PC-9 (cell line): ENCODE data around the gene DCP2. TPM values are rescaled to one million over a fixed set of nuclear protein-coding genes. Genes with fewer than 3 reads are reported as not detected.

ENCODE experiments used
- BruUV-seq: library from RNA; stranded (reverse); fragments of 400-500 nt; replicated peaks from 2 replicates; lab custom pipeline; 2021; lab: Mats Ljungman, UMichigan
- CTCF ChIA-PET: fragments of 300-600 bp; sonication (Branson Sonifier 250); formaldehyde crosslinking; loops from one replicate; lab custom pipeline; 2022; ENCODE audit warnings: antibody characterized with exemption; lab: Charles Lee
- POLR2A ChIA-PET: fragments of 300-600 bp; sonication (Branson Sonifier 250); formaldehyde crosslinking; loops from one replicate; lab custom pipeline; 2022; ENCODE audit warnings: antibody characterized with exemption; ENCODE audit not compliant: unreplicated experiment; lab: Charles Lee
- DNase-seq, 2 experiments: peaks; one replicate each; pipeline versions ENCODE4 v3.0.0 to v3.0.0-alpha.2; 2015 to 2022; ENCODE audit warnings: mixed read lengths in 1 of 2
- H2AFZ ChIP-seq: fragments of 200-600 bp; sonication (generic); 2 replicates; pipeline ENCODE4 v1.8.1; 2017; ENCODE audit warnings: antibody characterized with exemption
- H3F3A ChIP-seq: fragments of 200-600 bp; sonication (generic); 2 replicates; pipeline ENCODE4 v1.8.1; 2017; ENCODE audit warnings: antibody characterized with exemption, mild to moderate bottlenecking, low read depth; ENCODE audit not compliant: insufficient read depth
- H3K27ac ChIP-seq: fragments of 200-600 bp; sonication (generic); 2 replicates; pipeline ENCODE4 v1.6.1; 2016; ENCODE audit warnings: mixed run types
- H3K27me3 ChIP-seq: fragments of 200-600 bp; sonication (generic); 2 replicates; pipeline ENCODE4 v1.6.1; 2016; ENCODE audit warnings: low read depth, mixed run types; ENCODE audit not compliant: insufficient read depth
- H3K36me3 ChIP-seq: fragments of 200-600 bp; sonication (generic); 2 replicates; pipeline ENCODE4 v1.6.1; 2016; ENCODE audit warnings: low read depth, mixed run types
- H3K4me1 ChIP-seq: fragments of 200-600 bp; sonication (generic); replicated peaks from 2 replicates; pipeline ENCODE4 v1.6.1; 2016; ENCODE audit warnings: mixed run types; ENCODE audit not compliant: insufficient read depth
- H3K4me2 ChIP-seq: fragments of 200-600 bp; sonication (generic); 2 replicates; pipeline ENCODE4 v1.6.1; 2017; ENCODE audit warnings: mixed run types
- H3K4me3 ChIP-seq: fragments of 200-600 bp; sonication (generic); 2 replicates; pipeline ENCODE4 v1.6.1; 2016; ENCODE audit warnings: mixed run types
- H3K79me2 ChIP-seq: fragments of 200-600 bp; sonication (generic); 2 replicates; pipeline ENCODE4 v1.6.1; 2017; ENCODE audit warnings: low read depth, mixed run types
- H3K9me2 ChIP-seq: fragments of 200-600 bp; sonication (generic); 2 replicates; pipeline ENCODE4 v1.8.1; 2017; ENCODE audit warnings: mild to moderate bottlenecking; ENCODE audit not compliant: insufficient read depth
- H3K9me3 ChIP-seq: fragments of 200-600 bp; sonication (generic); 2 replicates; pipeline ENCODE4 v1.8.1; 2016; ENCODE audit warnings: low read depth; ENCODE audit not compliant: insufficient read depth
- H4K20me1 ChIP-seq: fragments of 200-600 bp; sonication (generic); 2 replicates; pipeline ENCODE4 v1.8.1; 2017; ENCODE audit not compliant: insufficient read depth
- CTCF ChIP-seq: fragments of 200-600 bp; sonication (generic); conservative IDR thresholded peaks from 2 replicates; pipeline ENCODE4 v1.6.1; 2017; ENCODE audit warnings: mixed run types, antibody characterized with exemption, mild to moderate bottlenecking, moderate library complexity
- EZH2 ChIP-seq: fragments of 200-600 bp; sonication (generic); IDR thresholded peaks from 2 replicates; pipeline ENCODE4 v1.8.0; 2017; ENCODE audit warnings: antibody characterized with exemption, low read depth
- intact Hi-C: fragments of 100-400 bp; cut with micrococcal nuclease; formaldehyde crosslinking; loops from one replicate; pipeline ENCODE4 v1.10.0; 2022; ENCODE audit not compliant: unreplicated experiment
- total RNA-seq: library from RNA; stranded (reverse); gene quantifications from 2 replicates; pipeline ENCODE4 v1.2.3, GENCODE V29; 2021

DCP2 gene
- total RNA-seq, 1 experiment from 2014 or later: 45.6 TPM

- no peak overlapping the region for H3K4me3 ChIP-seq
- BruUV-seq: no TSS peak
- ChIA-PET POLR2A (no interaction called here), CTCF (no interaction called here)
- no peaks in the 10 kb centered on the region for H3K4me1 ChIP-seq
- H3K36me3 ChIP-seq: no peaks in the 10 kb centered on the region
- peak in 1 of 2 experiments; percentile 43 for DNase-seq
- H3K27me3 ChIP-seq: no peaks in the 10 kb centered on the region
- H3K27ac ChIP-seq: no peak overlapping the region
- no peaks in the 10 kb centered on the region for H3K9me2 ChIP-seq
- H3K79me2 ChIP-seq: no peaks in the 10 kb centered on the region
- no peak overlapping the region for H2AFZ ChIP-seq
- intact Hi-C loops: loop anchor here (2.0 kb wide), 1 partner anchor 42 kb away; no protein-coding TSS in a partner anchor
- no peak overlapping the region for H3K4me2 ChIP-seq
- no peak for TF ChIP-seq EZH2
- no peaks in the 10 kb centered on the region for H3F3A ChIP-seq
- no peaks in the 10 kb centered on the region for H3K9me3 ChIP-seq
- H4K20me1 ChIP-seq: no peaks in the 10 kb centered on the region
These were observed 62.1 kb downstream of the DCP2 start for GRCh38 chr5:113038714-113039113.

- no peak overlapping the region for H3K27ac ChIP-seq
- no peak overlapping the region for H2AFZ ChIP-seq
- H3K4me3 ChIP-seq: no peak overlapping the region
- CTCF ChIA-PET: no interaction called here
- no peak for DNase-seq
- H3K9me2 ChIP-seq: no peaks in the 10 kb centered on the region
- H3K9me3 ChIP-seq: no peaks in the 10 kb centered on the region
- H3K36me3 ChIP-seq: no peaks in the 10 kb centered on the region
- no peak overlapping the region for H3K4me2 ChIP-seq
- intact Hi-C loops: loop anchor here (2.0 kb wide), 1 partner anchor 43 kb away; no protein-coding TSS in a partner anchor
- no peak for TF ChIP-seq EZH2
- TF ChIP-seq CTCF: no peak
- no peaks in the 10 kb centered on the region for H3F3A ChIP-seq
- H4K20me1 ChIP-seq: no peaks in the 10 kb centered on the region
- BruUV-seq: no TSS peak
- no peaks in the 10 kb centered on the region for H3K79me2 ChIP-seq
- POLR2A ChIA-PET: no interaction called here
- no peaks in the 10 kb centered on the region for H3K27me3 ChIP-seq
- no peaks in the 10 kb centered on the region for H3K4me1 ChIP-seq
These were observed 62.8 kb downstream of the DCP2 start for GRCh38 chr5:113039229-113039933.

GRCh38 chr5:113039934-113040285 lies 63.3 kb downstream of the DCP2 start:
- Histone ChIP-seq H4K20me1 (no peaks in the 10 kb centered on the region), H3K27me3 (no peaks in the 10 kb centered on the region), H3F3A (no peaks in the 10 kb centered on the region), H3K4me3 (no peak overlapping the region), H3K79me2 (no peaks in the 10 kb centered on the region), H3K4me1 (no peaks in the 10 kb centered on the region), H2AFZ (no peak overlapping the region), H3K9me2 (no peaks in the 10 kb centered on the region), H3K4me2 (no peak overlapping the region), H3K27ac (no peak overlapping the region), H3K9me3 (no peaks in the 10 kb centered on the region), H3K36me3 (no peaks in the 10 kb centered on the region)
- DNase-seq: no peak
- CTCF ChIA-PET: no interaction called here
- POLR2A ChIA-PET: no interaction called here
- BruUV-seq: no TSS peak
- TF ChIP-seq CTCF (no peak), EZH2 (no peak)
- intact Hi-C loops: loop anchor here (2.0 kb wide), 1 partner anchor 43 kb away; no protein-coding TSS in a partner anchor
